Central memory CD4-positive, alpha-beta T cell (primary cell): Measurements from ENCODE around the gene SLC35B2.

Source experiments
- DNase-seq: peaks from one replicate; pipeline ENCODE4 v3.0.0; 2022

The SLC35B2 gene

GRCh38 chr6:44251576-44252524 lies 5.5 kb downstream of the SLC35B2 start:
- no peak for DNase-seq

GRCh38 chr6:44250718-44251123 lies 6.6 kb downstream of the SLC35B2 start:
- no peak for DNase-seq

GRCh38 chr6:44250067-44250717 lies 7.1 kb downstream of the SLC35B2 start:
- no peak for DNase-seq

GRCh38 chr6:44249082-44249748 lies 8.1 kb downstream of the SLC35B2 start:
- no peak for DNase-seq

- DNase-seq, result no peak
These were observed 8.7 kb downstream of the SLC35B2 start for GRCh38 chr6:44248579-44248978.

- DNase-seq, result peak; percentile 83
These were observed 9.7 kb downstream of the SLC35B2 start for GRCh38 chr6:44247338-44248302.

GRCh38 chr6:44246663-44247337 lies 10.5 kb downstream of the SLC35B2 start, which contains the start of gene HSP90AB1:
HSP90AB1 (plus strand) TSS chr6:44247101; CDS start chr6:44248630, 1,529 bp downstream.
- peak; percentile 98 for DNase-seq

- peak; percentile 76 for DNase-seq
These were observed 11.2 kb downstream of the SLC35B2 start for GRCh38 chr6:44245912-44246662.

- no peak for DNase-seq
These were observed 11.9 kb downstream of the SLC35B2 start for GRCh38 chr6:44245391-44245911.

GRCh38 chr6:44243345-44243744 lies 14.0 kb downstream of the SLC35B2 start:
- DNase-seq, result no peak

GRCh38 chr6:44238687-44239350 lies 18.5 kb downstream of the SLC35B2 start:
- no peak for DNase-seq

GRCh38 chr6:44237813-44238433 lies 19.4 kb downstream of the SLC35B2 start:
- peak; percentile 73 for DNase-seq

GRCh38 chr6:44237021-44237812 lies 20.1 kb downstream of the SLC35B2 start:
- DNase-seq, result peak; percentile 43

GRCh38 chr6:44235891-44236516 lies 21.3 kb downstream of the SLC35B2 start:
- DNase-seq, result no peak

- no peak for DNase-seq
These were observed 22.1 kb downstream of the SLC35B2 start for GRCh38 chr6:44235269-44235668.

GRCh38 chr6:44234101-44235025 lies 23.0 kb downstream of the SLC35B2 start:
- no peak for DNase-seq

GRCh38 chr6:44233567-44234100 lies 23.7 kb downstream of the SLC35B2 start:
- DNase-seq, result no peak
